Breast epithelium (tissue), 4 donors: Measurements from ENCODE around the gene PPCDC. TPM values are rescaled to one million over a fixed set of nuclear protein-coding genes. Genes with fewer than 3 reads are reported as not detected.

Experiments
- DNase-seq, 2 donors: peaks; one replicate each; pipeline ENCODE4 v3.0.0-alpha.2; 2019; ENCODE audit warnings: low spot score in 2 of 2
- H3K27ac ChIP-seq, 2 donors: fragments of 200-600 bp; sonication (generic) in 1 of 2; one replicate each; pipeline ENCODE4 v1.5.1; 2016 to 2019; ENCODE audit warnings: mild to moderate bottlenecking in 1 of 2
- H3K27me3 ChIP-seq, 2 donors: fragments of 200-600 bp; sonication (generic) in 1 of 2; one replicate each; pipeline versions ENCODE4 v1.5.1 to v1.6.0; 2017 to 2019; ENCODE audit warnings: control low read depth in 1 of 2, mild to moderate bottlenecking in 1 of 2
- H3K36me3 ChIP-seq: fragments of 200-600 bp; one replicate; pipeline ENCODE4 v1.5.1; 2019
- H3K4me1 ChIP-seq, 2 donors: fragments of 200-600 bp; sonication (generic); one replicate each; pipeline ENCODE4 v1.5.1; 2016 to 2019; ENCODE audit warnings: control low read depth in 1 of 2
- H3K4me3 ChIP-seq, 3 donors: fragments of 200-600 bp; sonication (generic); 1 replicate in 2 of 3; 2 replicates in 1 of 3; pipeline ENCODE4 v1.5.1; 2016 to 2019; ENCODE audit warnings: mild to moderate bottlenecking in 3 of 3, moderate library complexity in 2 of 3
- H3K9me3 ChIP-seq, 2 donors: fragments of 200-600 bp; sonication (generic) in 1 of 2; one replicate each; pipeline ENCODE4 v1.5.1; 2016 to 2019; ENCODE audit warnings: control low read depth in 1 of 2
- CTCF ChIP-seq, 3 donors: fragments of 450-650 bp; IDR thresholded peaks; one replicate each; pipeline ENCODE4 v1.5.1; 2016 to 2017; ENCODE audit warnings: antibody characterized with exemption in 3 of 3, mild to moderate bottlenecking in 3 of 3, moderate library complexity in 3 of 3
- POLR2A ChIP-seq: fragments of 450-650 bp; IDR thresholded peaks from one replicate; pipeline ENCODE4 v1.6.1; 2016; ENCODE audit warnings: antibody characterized with exemption, mild to moderate bottlenecking, moderate library complexity
- POLR2AphosphoS5 ChIP-seq, 3 donors: sonication (generic); formaldehyde crosslinking; IDR thresholded peaks; one replicate each; pipeline ENCODE4 v1.6.1; 2017; ENCODE audit warnings: antibody characterized with exemption in 3 of 3
- intact Hi-C: fragments of 100-400 bp; cut with DNase I; formaldehyde crosslinking; loops from one replicate; pipeline ENCODE4 v1.15.1; 2023; ENCODE audit warnings: low total_unique reads
- total RNA-seq, 3 donors: library from RNA; depleted of rRNA; stranded (reverse); fragments of >200 nt; gene quantifications; one replicate each; pipeline ENCODE4 v1.1.0, GENCODE V29; 2016

The PPCDC gene
- total RNA-seq, 3 donors from 2014 or later, result 17.3 to 19.0 (median 18.9) TPM

GRCh38 chr15:75061272-75061671, 37.9 kb downstream of the PPCDC start:
- TF ChIP-seq CTCF (IDR thresholded peaks at IDR 0.05) (no peak), POLR2A (no peak), POLR2AphosphoS5 (IDR thresholded peaks at IDR 0.05) (no peak)
- Histone ChIP-seq H3K27me3 (no peaks in the 10 kb centered on the region), H3K4me1 (no peaks in the 10 kb centered on the region), H3K9me3 (no peaks in the 10 kb centered on the region), H3K36me3 (no peaks in the 10 kb centered on the region), H3K4me3 (no peak overlapping the region), H3K27ac (no peak overlapping the region)
- intact Hi-C loops, result no loop called here
- no peak for DNase-seq

- H3K9me3 ChIP-seq, result no peaks in the 10 kb centered on the region
- no peaks in the 10 kb centered on the region for H3K36me3 ChIP-seq
- intact Hi-C loops, result no loop called here
- no peak overlapping the region for H3K27ac ChIP-seq
- no peak overlapping the region for H3K4me3 ChIP-seq
- no peak for DNase-seq
- no peaks in the 10 kb centered on the region for H3K4me1 ChIP-seq
- TF ChIP-seq POLR2A, result no peak
- no peak for TF ChIP-seq CTCF (IDR thresholded peaks at IDR 0.05)
- TF ChIP-seq POLR2AphosphoS5 (IDR thresholded peaks at IDR 0.05), result no peak
- no peaks in the 10 kb centered on the region for H3K27me3 ChIP-seq
Measured at GRCh38 chr15:75062706-75063105, 39.3 kb downstream of the PPCDC start.

GRCh38 chr15:75063338-75063737, 39.9 kb downstream of the PPCDC start:
- Histone ChIP-seq H3K27ac (no peak overlapping the region), H3K27me3 (no peaks in the 10 kb centered on the region), H3K9me3 (no peaks in the 10 kb centered on the region), H3K4me3 (no peak overlapping the region), H3K36me3 (no peaks in the 10 kb centered on the region), H3K4me1 (no peaks in the 10 kb centered on the region)
- no peak for DNase-seq
- no peak for TF ChIP-seq CTCF (IDR thresholded peaks at IDR 0.05)
- no peak for TF ChIP-seq POLR2AphosphoS5 (IDR thresholded peaks at IDR 0.05)
- no peak for TF ChIP-seq POLR2A
- intact Hi-C loops, result no loop called here

GRCh38 chr15:75063889-75064288, 40.5 kb downstream of the PPCDC start:
- H3K27me3 ChIP-seq, result no peaks in the 10 kb centered on the region
- no peak overlapping the region for H3K27ac ChIP-seq
- TF ChIP-seq POLR2AphosphoS5 (IDR thresholded peaks at IDR 0.05) (no peak), CTCF (IDR thresholded peaks at IDR 0.05) (no peak), POLR2A (no peak)
- no peaks in the 10 kb centered on the region for H3K36me3 ChIP-seq
- intact Hi-C loops, result no loop called here
- H3K9me3 ChIP-seq, result no peaks in the 10 kb centered on the region
- no peak overlapping the region for H3K4me3 ChIP-seq
- no peak for DNase-seq
- no peaks in the 10 kb centered on the region for H3K4me1 ChIP-seq

- Histone ChIP-seq H3K4me1 (no peaks in the 10 kb centered on the region), H3K36me3 (no peaks in the 10 kb centered on the region), H3K4me3 (no peak overlapping the region), H3K27ac (no peak overlapping the region), H3K27me3 (no peaks in the 10 kb centered on the region), H3K9me3 (no peaks in the 10 kb centered on the region)
- intact Hi-C loops, result no loop called here
- no peak for DNase-seq
- TF ChIP-seq CTCF (IDR thresholded peaks at IDR 0.05) (no peak), POLR2AphosphoS5 (IDR thresholded peaks at IDR 0.05) (no peak), POLR2A (no peak)
Measured at GRCh38 chr15:75064846-75065245, 41.5 kb downstream of the PPCDC start.
